HepG2 (cell line): ENCODE results near the gene PMFBP1. TPM values are rescaled to one million over a fixed set of nuclear protein-coding genes. Genes with fewer than 3 reads are reported as not detected.

Experiments
- ATAC-seq: fragments of 200-7000 bp; cut with Tn5 transposase; 3 replicates; pipeline ENCODE4 v1.9.1; 2020; ENCODE audit warnings: mild to moderate bottlenecking, moderate library complexity
- BruUV-seq: library from RNA; stranded (reverse); fragments of 400-500 nt; replicated peaks from 2 replicates; lab custom pipeline; 2021; lab: Mats Ljungman, UMichigan
- CTCF ChIA-PET: fragments of 300-600 bp; formaldehyde crosslinking; extraction: SDS; loops from one replicate; lab custom pipeline; 2021; ENCODE audit warnings: low total read pairs, inconsistent platforms, low intra/inter-chr PET ratio; lab: Yijun Ruan, JAX
- POLR2A ChIA-PET: fragments of 350-600 bp; sonication (Branson Sonifier 250); formaldehyde crosslinking; loops from one replicate; lab custom pipeline; 2020; ENCODE audit warnings: antibody characterized with exemption, inconsistent platforms; lab: Yijun Ruan, JAX
- DNase-seq: peaks from one replicate; pipeline ENCODE4 v3.0.0-alpha.2; 2015; ENCODE audit warnings: low spot score
- FAIRE-seq: peaks from 3 replicates; lab custom pipeline; 2011; peaks lifted over from hg19 to GRCh38; lab: Jason Lieb, UNC
- H2AFZ ChIP-seq: one replicate; pipeline ENCODE4 v1.6.1; 2011; ENCODE audit warnings: low read length, inconsistent platforms
- H3K27ac ChIP-seq: fragments of 300-600 bp; 3 replicates; pipeline ENCODE4 v1.8.0; 2011; ENCODE audit warnings: mixed run types, mild to moderate bottlenecking, mixed read lengths, low read length, inconsistent platforms; ENCODE audit not compliant: insufficient read depth; ENCODE audit errors: extremely low read length
- H3K27me3 ChIP-seq, 2 experiments: fragments of 200-600 bp in 1 of 2; 2 replicates in 1 of 2; 3 replicates in 1 of 2; pipeline versions ENCODE4 v1.6.0 to v1.8.0; 2011; ENCODE audit warnings: low read length in 2 of 2, mild to moderate bottlenecking in 2 of 2, moderate library complexity in 2 of 2, inconsistent platforms in 1 of 2; ENCODE audit not compliant: insufficient read depth in 2 of 2, control insufficient read depth in 1 of 2
- H3K36me3 ChIP-seq, 2 experiments: fragments of 200-600 bp in 1 of 2; replicated peaks in 1 of 2; 2 replicates in 1 of 2; 3 replicates in 1 of 2; pipeline versions ENCODE4 v1.5.1 to v1.8.0; 2011; ENCODE audit warnings: low read length in 2 of 2, inconsistent platforms in 1 of 2; ENCODE audit not compliant: insufficient read depth in 2 of 2, control insufficient read depth in 1 of 2
- H3K4me1 ChIP-seq: 2 replicates; pipeline ENCODE4 v1.5.1; 2012; ENCODE audit warnings: low read length, inconsistent platforms; ENCODE audit not compliant: insufficient read depth
- H3K4me2 ChIP-seq: 2 replicates; pipeline ENCODE4 v1.6.0; 2011; ENCODE audit warnings: low read depth, low read length, inconsistent platforms
- H3K4me3 ChIP-seq, 3 experiments: fragments of 200-600 bp in 1 of 3; sonication (generic), shearing (Covaris generic) in 1 of 3; replicated peaks in 1 of 3; 2 replicates each; pipeline ENCODE4 v1.5.1; 2011 to 2016; ENCODE audit warnings: low read length in 3 of 3, inconsistent platforms in 2 of 3, low read depth in 2 of 3, mild to moderate bottlenecking in 2 of 3, control low read depth in 1 of 3, mixed read lengths in 1 of 3; ENCODE audit not compliant: insufficient read depth in 1 of 3
- H3K79me2 ChIP-seq: one replicate; pipeline ENCODE4 v1.6.1; 2011; ENCODE audit warnings: low read length, inconsistent platforms; ENCODE audit not compliant: insufficient read depth
- H3K9ac ChIP-seq: 2 replicates; pipeline ENCODE4 v1.6.0; 2011; ENCODE audit warnings: mild to moderate bottlenecking, low read depth, low read length, inconsistent platforms; ENCODE audit not compliant: insufficient read depth
- H3K9me3 ChIP-seq: 2 replicates; pipeline ENCODE4 v1.5.1; 2012; ENCODE audit warnings: mild to moderate bottlenecking, low read length
- H4K20me1 ChIP-seq: 2 replicates; pipeline ENCODE4 v1.6.0; 2011; ENCODE audit warnings: inconsistent platforms, mild to moderate bottlenecking, low read length, moderate library complexity; ENCODE audit not compliant: insufficient read depth
- CBX5 ChIP-seq: sonication (generic); formaldehyde crosslinking; IDR thresholded peaks from 2 replicates; pipeline ENCODE4 v1.4.0; 2020; ENCODE audit warnings: missing genetic modification reagents, borderline replicate concordance
- HNF4G ChIP-seq, 2 experiments: sonication (generic) in 1 of 2; formaldehyde crosslinking in 1 of 2; IDR thresholded peaks; 2 replicates each; pipeline versions ENCODE4 v1.4.0 to v1.6.1; 2011 to 2020; ENCODE audit warnings: borderline replicate concordance in 2 of 2, low read depth in 2 of 2, mild to moderate bottlenecking in 2 of 2, low read length in 1 of 2, missing genetic modification reagents in 1 of 2, moderate library complexity in 1 of 2
- HOXA3 ChIP-seq: sonication (generic); formaldehyde crosslinking; IDR thresholded peaks from 2 replicates; pipeline ENCODE4 v1.5.0; 2020; ENCODE audit warnings: missing genetic modification reagents
- KLF9 ChIP-seq: IDR thresholded peaks from 2 replicates; pipeline ENCODE4 v1.6.1; 2016; ENCODE audit warnings: low read depth
- LBX2 ChIP-seq: sonication (generic); formaldehyde crosslinking; IDR thresholded peaks from 2 replicates; pipeline ENCODE4 v1.5.0; 2020; ENCODE audit warnings: missing genetic modification reagents, mild to moderate bottlenecking, borderline replicate concordance
- RARG ChIP-seq: sonication (generic); formaldehyde crosslinking; IDR thresholded peaks from 2 replicates; pipeline ENCODE4 v1.4.0; 2020; ENCODE audit warnings: low read depth, mild to moderate bottlenecking, missing genetic modification reagents
- RBM39 ChIP-seq: fragments of 200-400 bp; formaldehyde crosslinking; IDR thresholded peaks from one replicate; pipeline ENCODE4 v1.6.1; 2018; ENCODE audit warnings: antibody characterized with exemption, mild to moderate bottlenecking, low read depth, low read length; ENCODE audit not compliant: poor library complexity, severe bottlenecking
- SMAD1 ChIP-seq: sonication (generic); formaldehyde crosslinking; IDR thresholded peaks from 2 replicates; pipeline ENCODE4 v1.4.0; 2020; ENCODE audit warnings: missing genetic modification reagents, low read depth, mild to moderate bottlenecking, borderline replicate concordance
- ZBED4 ChIP-seq: sonication (generic); formaldehyde crosslinking; IDR thresholded peaks from 2 replicates; pipeline ENCODE4 v1.4.0; 2020; ENCODE audit warnings: missing genetic modification reagents, borderline replicate concordance
- ZFY ChIP-seq: sonication (generic); formaldehyde crosslinking; IDR thresholded peaks from 2 replicates; pipeline ENCODE4 v1.4.0; 2020; ENCODE audit warnings: missing genetic modification reagents
- ZNF121 ChIP-seq: sonication (generic); formaldehyde crosslinking; IDR thresholded peaks from 2 replicates; pipeline ENCODE4 v1.5.0; 2020; ENCODE audit warnings: mild to moderate bottlenecking, missing genetic modification reagents
- ZNF496 ChIP-seq: sonication (generic); formaldehyde crosslinking; IDR thresholded peaks from 2 replicates; pipeline ENCODE4 v1.8.1; 2023; ENCODE audit warnings: mild to moderate bottlenecking, moderate library complexity, missing genetic modification reagents; ENCODE audit not compliant: insufficient replicate concordance
- WGBS: methylation state at CpG from one replicate; pipeline ENCODE4 v1.1.6; 2017; ENCODE audit warnings: low lambda C conversion rate; 5-methylcytosine and 5-hydroxymethylcytosine counted together
- in situ Hi-C: cut with HindIII; loops from 2 replicates; pipeline ENCODE4 v1.10.0; 2017; ENCODE audit warnings: low pct_unique_long_range_greater_than_20kb; ENCODE audit not compliant: extremely low pct_ligation_motif_present
- intact Hi-C: fragments of 100-400 bp; cut with micrococcal nuclease; formaldehyde crosslinking; loops from one replicate; pipeline ENCODE4 v1.10.0; 2022; ENCODE audit not compliant: unreplicated experiment
- polyA plus RNA-seq, 8 experiments: library from polyadenylated mRNA; depleted of rRNA in 3 of 8; stranded (reverse) in 7 of 8; unstranded in 1 of 8; fragments of >200 nt; fragmentation: Illumina TruSeq in 4 of 8; extraction: Trizol in 4 of 8; gene quantifications; 2 replicates each; pipeline versions ENCODE4 v1.2.1 to v1.2.3, GENCODE V29; 2011 to 2016; ENCODE audit warnings: low read depth in 4 of 8, missing spikeins in 1 of 8, mixed read lengths in 1 of 8; ENCODE audit not compliant: insufficient read depth in 1 of 8
- total RNA-seq, 5 experiments: library from RNA; depleted of rRNA; stranded (reverse); fragments of >200 nt; fragmentation: Illumina TruSeq; extraction: Trizol; gene quantifications; 2 replicates each; pipeline ENCODE4 v1.2.3, GENCODE V29; 2016; ENCODE audit warnings: low read depth in 1 of 5

The PMFBP1 gene
- total and polyA plus RNA-seq, 2 of the 13 experiments (the other 11 are each of a cell fraction or from before 2014, with no cell fraction given), result 1.9 to 3.8 TPM

GRCh38 chr16:72202014-72202413, 30.1 kb upstream of the PMFBP1 start:
- Histone ChIP-seq H2AFZ (no peak overlapping the region), H3K9ac (no peak overlapping the region), H3K9me3 (no peaks in the 10 kb centered on the region), H3K27ac (no peak overlapping the region), H3K4me3 (no peak overlapping the region), H3K36me3 (no peaks in the 10 kb centered on the region), H3K4me1 (no peaks in the 10 kb centered on the region), H3K4me2 (no peak overlapping the region), H3K27me3 (no peaks in the 10 kb centered on the region), H4K20me1 (no peaks in the 10 kb centered on the region), H3K79me2 (no peaks in the 10 kb centered on the region)
- FAIRE-seq (no peak), ATAC-seq (no peak), DNase-seq (no peak)
- intact Hi-C loops, result no loop called here
- in situ Hi-C loops, result no loop called here
- CTCF ChIA-PET, result no interaction called here
- POLR2A ChIA-PET, result no interaction called here
- no peak for TF ChIP-seq KLF9
- TF ChIP-seq ZNF121, result 0 out of 2 replicates have a peak, but pooled peaks have one; percentile 26
- 44% methylated on average over 2 of the region's 2 CpGs for WGBS
- BruUV-seq, result no TSS peak

GRCh38 chr16:72201387-72201786, 29.4 kb upstream of the PMFBP1 start:
- Histone ChIP-seq H3K36me3 (no peaks in the 10 kb centered on the region), H4K20me1 (no peaks in the 10 kb centered on the region), H3K27ac (no peak overlapping the region), H3K9ac (no peak overlapping the region), H3K27me3 (no peaks in the 10 kb centered on the region), H3K9me3 (no peaks in the 10 kb centered on the region), H3K4me2 (no peak overlapping the region), H3K4me3 (no peak overlapping the region), H2AFZ (no peak overlapping the region), H3K4me1 (peaks cover under 1% of the 10 kb centered on the region), H3K79me2 (no peaks in the 10 kb centered on the region)
- in situ Hi-C loops, result no loop called here
- intact Hi-C loops, result no loop called here
- DNase-seq (no peak), FAIRE-seq (no peak), ATAC-seq (no peak)
- BruUV-seq, result no TSS peak
- WGBS, result 96% methylated on average over 2 of the region's 2 CpGs
- ChIA-PET POLR2A (no interaction called here), CTCF (no interaction called here)
- TF ChIP-seq SMAD1 (CRISPR knock-in tag), result no peak
- no peak for TF ChIP-seq RARG (CRISPR knock-in tag)
- no peak for TF ChIP-seq RBM39
- TF ChIP-seq CBX5, result no peak
- TF ChIP-seq HNF4G (IDR thresholded peaks at IDR 0.05; ENCODE audit: borderline replicate concordance, low read depth, low read length), result no peak
- TF ChIP-seq HNF4G (CRISPR knock-in tag; IDR thresholded peaks at IDR 0.05; ENCODE audit: borderline replicate concordance, low read depth), result no peak
- no peak for TF ChIP-seq ZNF496 (CRISPR knock-in tag)
- TF ChIP-seq HOXA3 (CRISPR knock-in tag), result no peak
- no peak for TF ChIP-seq LBX2
- TF ChIP-seq ZBED4, result no peak
- no peak for TF ChIP-seq ZFY (CRISPR knock-in tag)
